T-helper 1 cell treated with Interleukin-12 subunit alpha and Interleukin-12 subunit beta and Interleukin-4 antibody, amounts not matched to agents 30 μg/mL and 1 μg/mL, for 36 hours (primary cell): ENCODE results near the gene SMG5.
"Not testable (repeated sequence)": the region's sequence is repeated elsewhere in the genome, so short reads cannot be mapped to it uniquely, and the experiment has no call there.

Source experiments
- H3K27ac Mint-ChIP-seq: one replicate; pipeline ENCODE4 v1.8.0; 2021; ENCODE audit warnings: mild to moderate bottlenecking, mixed read lengths
- H3K27me3 Mint-ChIP-seq: one replicate; pipeline ENCODE4 v1.8.0; 2021; ENCODE audit warnings: low read depth, mixed read lengths
- H3K36me3 Mint-ChIP-seq: one replicate; pipeline ENCODE4 v1.8.0; 2021; ENCODE audit warnings: low read depth, mixed read lengths
- H3K4me1 Mint-ChIP-seq: one replicate; pipeline ENCODE4 v1.8.0; 2021; ENCODE audit warnings: low read depth, mixed read lengths
- H3K4me3 Mint-ChIP-seq: one replicate; pipeline ENCODE4 v1.8.0; 2021; ENCODE audit warnings: mild to moderate bottlenecking, moderate library complexity, mixed read lengths
- H3K9me3 Mint-ChIP-seq: one replicate; pipeline ENCODE4 v1.8.0; 2021; ENCODE audit warnings: mixed read lengths

SMG5 gene

GRCh38 chr1:156221986-156222692, 60.5 kb downstream of the SMG5 start:
- H3K9me3 Mint-ChIP-seq, result peaks cover 3% of the 10 kb centered on the region
- H3K4me1 Mint-ChIP-seq, result peaks cover 60% of the 10 kb centered on the region
- peak overlapping the region; percentile 96 for H3K27ac Mint-ChIP-seq
- no peaks in the 10 kb centered on the region for H3K27me3 Mint-ChIP-seq
- H3K4me3 Mint-ChIP-seq, result peak overlapping the region; percentile 3
- H3K36me3 Mint-ChIP-seq, result peaks cover 51% of the 10 kb centered on the region

- no peaks in the 10 kb centered on the region for H3K27me3 Mint-ChIP-seq
- H3K27ac Mint-ChIP-seq, result peak overlapping the region; percentile 80
- H3K4me3 Mint-ChIP-seq, result no peak overlapping the region
- H3K9me3 Mint-ChIP-seq, result peaks cover 3% of the 10 kb centered on the region
- H3K36me3 Mint-ChIP-seq, result peaks cover 47% of the 10 kb centered on the region
- peaks cover 50% of the 10 kb centered on the region for H3K4me1 Mint-ChIP-seq
Measured at GRCh38 chr1:156220226-156220625, 62.4 kb downstream of the SMG5 start.

- Mint-ChIP-seq H3K4me1 (peaks cover 54% of the 10 kb centered on the region), H3K9me3 (peaks cover 3% of the 10 kb centered on the region), H3K4me3 (peak overlapping the region; percentile 74), H3K36me3 (peaks cover 48% of the 10 kb centered on the region), H3K27me3 (no peaks in the 10 kb centered on the region), H3K27ac (peak overlapping the region; percentile 92)
Measured at GRCh38 chr1:156217871-156218270, 64.8 kb downstream of the SMG5 start.

- not testable (repeated sequence) for H3K27me3 Mint-ChIP-seq, H3K4me3 Mint-ChIP-seq, H3K9me3 Mint-ChIP-seq
- Mint-ChIP-seq H3K27ac (peak overlapping the region; percentile 92), H3K36me3 (peaks cover 50% of the 10 kb centered on the region), H3K4me1 (peaks cover 52% of the 10 kb centered on the region)
Measured at GRCh38 chr1:156216361-156217086, 66.1 kb downstream of the SMG5 start.

- Mint-ChIP-seq H3K9me3 (peaks cover 1% of the 10 kb centered on the region), H3K27ac (peak overlapping the region; percentile 96), H3K4me1 (peaks cover 41% of the 10 kb centered on the region), H3K36me3 (peaks cover 34% of the 10 kb centered on the region), H3K27me3 (no peaks in the 10 kb centered on the region), H3K4me3 (peak overlapping the region; percentile 89)
Measured at GRCh38 chr1:156214024-156214748, 68.4 kb downstream of the SMG5 start.

- Mint-ChIP-seq H3K27me3 (no peaks in the 10 kb centered on the region), H3K4me1 (peaks cover 40% of the 10 kb centered on the region), H3K9me3 (no peaks in the 10 kb centered on the region), H3K27ac (peak overlapping the region; percentile 95), H3K36me3 (peaks cover 37% of the 10 kb centered on the region), H3K4me3 (peak overlapping the region; percentile 89)
Measured at GRCh38 chr1:156213644-156213966, 69.0 kb downstream of the SMG5 start.

- H3K4me1 Mint-ChIP-seq, result peaks cover 36% of the 10 kb centered on the region
- H3K4me3 Mint-ChIP-seq, result peak within 1 kb of the TSS; percentile 89
- H3K9me3 Mint-ChIP-seq, result no peaks in the 10 kb centered on the region
- peaks cover 37% of the 10 kb centered on the region for H3K36me3 Mint-ChIP-seq
- H3K27me3 Mint-ChIP-seq, result no peaks in the 10 kb centered on the region
- H3K27ac Mint-ChIP-seq, result peak within 1 kb of the TSS; percentile 96
Measured at GRCh38 chr1:156212833-156213643, 69.6 kb downstream of the SMG5 start, which contains the start of gene PMF1. Gene PMF1 (plus strand): TSS chr1:156213007. CDS start chr1:156213016, 9 bp downstream.

GRCh38 chr1:156212130-156212529, 70.5 kb downstream of the SMG5 start:
- Mint-ChIP-seq H3K9me3 (no peaks in the 10 kb centered on the region), H3K36me3 (peaks cover 39% of the 10 kb centered on the region), H3K27me3 (no peaks in the 10 kb centered on the region)

GRCh38 chr1:156211243-156211642, 71.4 kb downstream of the SMG5 start:
- Mint-ChIP-seq H3K36me3 (peaks cover 39% of the 10 kb centered on the region), H3K27ac (peak overlapping the region; percentile 95), H3K9me3 (no peaks in the 10 kb centered on the region), H3K4me1 (peaks cover 31% of the 10 kb centered on the region), H3K4me3 (peak overlapping the region; percentile 28), H3K27me3 (no peaks in the 10 kb centered on the region)

More at GRCh38 chr1:156212130-156212529, 70.5 kb downstream of the SMG5 start:
- Mint-ChIP-seq H3K4me1 (peaks cover 31% of the 10 kb centered on the region), H3K27ac (peak overlapping the region; percentile 95), H3K4me3 (peak overlapping the region; percentile 89)

- H3K4me1 Mint-ChIP-seq, result peaks cover 17% of the 10 kb centered on the region
- H3K27me3 Mint-ChIP-seq, result no peaks in the 10 kb centered on the region
- peaks cover 28% of the 10 kb centered on the region for H3K36me3 Mint-ChIP-seq
- H3K4me3 Mint-ChIP-seq, result no peak overlapping the region
- no peak overlapping the region for H3K27ac Mint-ChIP-seq
- H3K9me3 Mint-ChIP-seq, result no peaks in the 10 kb centered on the region
Measured at GRCh38 chr1:156204686-156205085, 77.9 kb downstream of the SMG5 start.

GRCh38 chr1:156203331-156203730, 79.3 kb downstream of the SMG5 start:
- no peaks in the 10 kb centered on the region for H3K27me3 Mint-ChIP-seq
- no peaks in the 10 kb centered on the region for H3K9me3 Mint-ChIP-seq
- H3K27ac Mint-ChIP-seq, result no peak overlapping the region
- H3K4me3 Mint-ChIP-seq, result no peak overlapping the region
- peaks cover 31% of the 10 kb centered on the region for H3K4me1 Mint-ChIP-seq
- H3K36me3 Mint-ChIP-seq, result peaks cover 33% of the 10 kb centered on the region

GRCh38 chr1:156200044-156200443, 82.6 kb downstream of the SMG5 start:
- no peaks in the 10 kb centered on the region for H3K27me3 Mint-ChIP-seq
- H3K36me3 Mint-ChIP-seq, result peaks cover 38% of the 10 kb centered on the region
- H3K4me3 Mint-ChIP-seq, result peak overlapping the region; percentile 73
- peaks cover 50% of the 10 kb centered on the region for H3K4me1 Mint-ChIP-seq
- no peaks in the 10 kb centered on the region for H3K9me3 Mint-ChIP-seq
- peak overlapping the region; percentile 91 for H3K27ac Mint-ChIP-seq
